WERI-Rb-1 (cell line): ENCODE measurements around the gene CSF1R.

Experiments
- DNase-seq: peaks from one replicate; pipeline ENCODE4 v3.0.0-alpha.2; 2020
- H3K27ac ChIP-seq: fragments of 250-450 bp; sonication (Bioruptor Pico); 2 replicates; pipeline ENCODE4 v1.5.1; 2020; ENCODE audit warnings: mild to moderate bottlenecking, moderate library complexity
- H3K27me3 ChIP-seq: fragments of 250-450 bp; sonication (Bioruptor Pico); 2 replicates; pipeline ENCODE4 v1.5.1; 2021; ENCODE audit warnings: mild to moderate bottlenecking, low read depth, moderate library complexity; ENCODE audit not compliant: insufficient read depth, severe bottlenecking
- H3K36me3 ChIP-seq: fragments of 250-450 bp; sonication (Bioruptor Pico); 2 replicates; pipeline ENCODE4 v1.5.1; 2020; ENCODE audit warnings: mild to moderate bottlenecking, moderate library complexity
- H3K4me3 ChIP-seq: 2 replicates; pipeline ENCODE4 v1.5.1; 2011; ENCODE audit warnings: low read depth, mild to moderate bottlenecking, control low read depth, low read length
- H3K9me3 ChIP-seq: fragments of 250-450 bp; sonication (Bioruptor Pico); 2 replicates; pipeline ENCODE4 v1.5.1; 2021; ENCODE audit warnings: mild to moderate bottlenecking, moderate library complexity; ENCODE audit not compliant: severe bottlenecking
- TF ChIP-seq, protein P1 (sequence below): IDR thresholded peaks from 2 replicates; pipeline ENCODE4 v1.5.1; 2011; ENCODE audit warnings: low read depth, mild to moderate bottlenecking, control low read depth, inconsistent platforms, low read length

The CSF1R gene

DNA sequence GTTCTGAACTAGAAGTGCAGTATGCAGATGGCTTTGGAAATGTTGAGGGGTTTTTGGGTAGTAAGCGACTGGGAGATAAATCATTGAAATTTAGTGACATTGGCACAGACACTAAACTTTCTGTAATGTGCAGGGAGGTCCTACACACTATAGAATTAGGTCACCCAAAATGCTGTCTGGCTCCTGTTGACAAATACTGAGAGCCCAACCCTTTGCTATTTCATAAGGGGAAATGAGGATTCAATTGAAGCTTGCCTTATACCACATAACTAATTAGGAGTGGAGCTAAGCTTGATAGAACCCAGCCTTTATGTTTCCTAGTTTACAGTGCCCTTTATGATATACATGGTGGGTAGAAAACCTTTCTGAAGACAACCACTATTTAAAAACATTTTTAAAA is 63.2 kb downstream of the CSF1R start:
- Histone ChIP-seq H3K36me3 (peaks cover 70% of the 10 kb centered on the region), H3K9me3 (no peaks in the 10 kb centered on the region), H3K4me3 (no peak overlapping the region), H3K27me3 (no peaks in the 10 kb centered on the region), H3K27ac (no peak overlapping the region)
- DNase-seq = no peak
- TF ChIP-seq, protein P1, sequence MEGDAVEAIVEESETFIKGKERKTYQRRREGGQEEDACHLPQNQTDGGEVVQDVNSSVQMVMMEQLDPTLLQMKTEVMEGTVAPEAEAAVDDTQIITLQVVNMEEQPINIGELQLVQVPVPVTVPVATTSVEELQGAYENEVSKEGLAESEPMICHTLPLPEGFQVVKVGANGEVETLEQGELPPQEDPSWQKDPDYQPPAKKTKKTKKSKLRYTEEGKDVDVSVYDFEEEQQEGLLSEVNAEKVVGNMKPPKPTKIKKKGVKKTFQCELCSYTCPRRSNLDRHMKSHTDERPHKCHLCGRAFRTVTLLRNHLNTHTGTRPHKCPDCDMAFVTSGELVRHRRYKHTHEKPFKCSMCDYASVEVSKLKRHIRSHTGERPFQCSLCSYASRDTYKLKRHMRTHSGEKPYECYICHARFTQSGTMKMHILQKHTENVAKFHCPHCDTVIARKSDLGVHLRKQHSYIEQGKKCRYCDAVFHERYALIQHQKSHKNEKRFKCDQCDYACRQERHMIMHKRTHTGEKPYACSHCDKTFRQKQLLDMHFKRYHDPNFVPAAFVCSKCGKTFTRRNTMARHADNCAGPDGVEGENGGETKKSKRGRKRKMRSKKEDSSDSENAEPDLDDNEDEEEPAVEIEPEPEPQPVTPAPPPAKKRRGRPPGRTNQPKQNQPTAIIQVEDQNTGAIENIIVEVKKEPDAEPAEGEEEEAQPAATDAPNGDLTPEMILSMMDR = no peak

DNA sequence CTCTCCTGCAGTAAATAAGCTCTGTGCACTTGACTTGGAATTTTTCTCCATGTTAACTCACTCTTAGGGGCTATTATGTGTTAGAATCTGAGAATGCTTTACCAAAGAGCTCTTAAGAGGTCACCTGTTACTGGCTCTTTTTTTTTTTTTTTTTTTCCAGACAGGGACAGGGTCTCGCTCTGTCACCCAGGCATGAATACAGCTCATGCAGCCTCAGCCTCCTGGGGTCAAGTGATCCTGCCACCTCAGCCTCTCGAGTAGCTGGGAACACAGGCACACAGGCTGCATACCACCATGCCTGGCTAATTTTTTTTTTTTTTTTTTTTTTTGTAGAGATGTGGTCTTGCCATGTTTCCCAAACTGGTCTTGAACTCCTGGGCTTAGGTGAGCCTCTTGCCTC is 63.7 kb downstream of the CSF1R start:
- Histone ChIP-seq H3K27ac (no peak overlapping the region), H3K9me3 (no peaks in the 10 kb centered on the region), H3K27me3 (no peaks in the 10 kb centered on the region), H3K36me3 (peaks cover 68% of the 10 kb centered on the region), H3K4me3 (no peak overlapping the region)
- no peak for DNase-seq
- TF ChIP-seq, protein P1 = no peak

DNA sequence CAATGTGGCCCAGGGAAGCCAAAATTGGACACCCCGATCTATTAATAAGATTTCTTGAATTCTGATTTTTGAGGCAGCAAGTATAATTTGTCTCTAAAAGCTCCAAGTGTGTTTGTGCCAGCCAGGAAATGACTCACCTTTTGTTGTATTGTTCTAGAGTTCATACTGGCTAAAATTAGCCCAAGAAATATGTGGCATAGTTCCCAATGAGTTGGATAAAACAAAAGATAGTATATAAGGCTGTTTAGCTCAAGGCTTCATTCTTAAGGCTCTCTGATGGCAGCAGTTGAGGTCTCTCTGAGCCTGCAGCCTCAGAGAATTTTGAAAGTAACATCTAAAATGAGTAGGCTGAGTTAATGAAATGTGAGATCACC is 64.2 kb downstream of the CSF1R start:
- no peak overlapping the region for H3K4me3 ChIP-seq
- H3K27me3 ChIP-seq = no peaks in the 10 kb centered on the region
- peaks cover 66% of the 10 kb centered on the region for H3K36me3 ChIP-seq
- no peaks in the 10 kb centered on the region for H3K9me3 ChIP-seq
- no peak for DNase-seq
- TF ChIP-seq, protein P1 = no peak
- no peak overlapping the region for H3K27ac ChIP-seq

DNA sequence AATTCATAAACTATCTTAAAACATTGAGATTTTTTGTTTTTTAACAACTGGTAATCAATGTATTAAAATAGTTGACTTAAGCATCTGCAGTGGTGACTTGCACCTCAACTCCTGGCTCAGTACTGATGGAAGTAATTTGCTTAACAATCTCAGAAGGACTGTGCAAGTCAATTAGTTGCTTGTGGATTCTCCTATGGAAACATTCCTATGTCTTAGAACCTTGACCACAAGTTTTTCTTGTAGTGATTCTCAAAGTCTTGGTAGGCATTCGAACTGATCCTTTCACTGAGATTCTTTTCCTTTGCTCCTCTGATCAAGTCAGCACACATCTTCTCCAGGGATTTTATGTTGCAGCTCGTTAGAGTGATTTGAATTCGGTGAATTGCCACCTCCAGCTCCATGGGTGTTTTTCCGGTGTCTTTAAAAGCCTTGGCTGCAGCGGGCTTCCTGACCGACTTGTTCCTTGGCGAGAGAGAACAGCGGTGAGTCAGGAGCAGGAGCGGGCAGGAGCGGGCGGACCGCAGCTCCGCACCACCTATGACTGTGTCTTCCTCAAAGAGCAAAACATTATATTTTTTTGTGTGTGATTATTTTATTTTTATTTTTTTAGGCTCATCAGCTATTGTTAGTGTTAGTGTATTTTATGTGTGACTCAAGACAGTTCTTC is 64.7 kb downstream of the CSF1R start:
- no peak for DNase-seq
- Histone ChIP-seq H3K27me3 (no peaks in the 10 kb centered on the region), H3K27ac (no peak overlapping the region), H3K36me3 (peaks cover 65% of the 10 kb centered on the region), H3K9me3 (no peaks in the 10 kb centered on the region), H3K4me3 (no peak overlapping the region)
- TF ChIP-seq, protein P1 = no peak

DNA sequence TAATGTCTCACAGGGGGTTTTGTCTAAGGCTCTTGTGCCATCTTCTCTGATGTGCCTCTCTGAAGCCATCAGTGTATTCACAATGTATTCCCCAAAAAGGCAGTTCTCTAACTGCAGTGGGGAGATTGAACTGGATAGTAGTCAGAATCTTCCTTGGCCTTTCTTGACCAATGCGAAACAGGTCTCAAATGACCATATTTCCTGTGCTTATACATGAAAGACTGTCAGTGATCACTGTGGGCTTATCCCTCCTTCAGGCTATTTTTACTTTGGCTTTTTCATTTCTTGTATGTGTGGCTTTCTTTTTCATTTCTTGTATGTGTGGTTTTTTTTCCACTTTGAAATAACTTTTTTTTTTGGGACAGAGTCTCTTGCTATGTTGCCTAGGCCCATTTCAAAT is 66.1 kb downstream of the CSF1R start:
- Histone ChIP-seq H3K4me3 (no peak overlapping the region), H3K27me3 (no peaks in the 10 kb centered on the region), H3K36me3 (peaks cover 67% of the 10 kb centered on the region), H3K27ac (no peak overlapping the region), H3K9me3 (no peaks in the 10 kb centered on the region)
- no peak for DNase-seq
- TF ChIP-seq, protein P1 = no peak

DNA sequence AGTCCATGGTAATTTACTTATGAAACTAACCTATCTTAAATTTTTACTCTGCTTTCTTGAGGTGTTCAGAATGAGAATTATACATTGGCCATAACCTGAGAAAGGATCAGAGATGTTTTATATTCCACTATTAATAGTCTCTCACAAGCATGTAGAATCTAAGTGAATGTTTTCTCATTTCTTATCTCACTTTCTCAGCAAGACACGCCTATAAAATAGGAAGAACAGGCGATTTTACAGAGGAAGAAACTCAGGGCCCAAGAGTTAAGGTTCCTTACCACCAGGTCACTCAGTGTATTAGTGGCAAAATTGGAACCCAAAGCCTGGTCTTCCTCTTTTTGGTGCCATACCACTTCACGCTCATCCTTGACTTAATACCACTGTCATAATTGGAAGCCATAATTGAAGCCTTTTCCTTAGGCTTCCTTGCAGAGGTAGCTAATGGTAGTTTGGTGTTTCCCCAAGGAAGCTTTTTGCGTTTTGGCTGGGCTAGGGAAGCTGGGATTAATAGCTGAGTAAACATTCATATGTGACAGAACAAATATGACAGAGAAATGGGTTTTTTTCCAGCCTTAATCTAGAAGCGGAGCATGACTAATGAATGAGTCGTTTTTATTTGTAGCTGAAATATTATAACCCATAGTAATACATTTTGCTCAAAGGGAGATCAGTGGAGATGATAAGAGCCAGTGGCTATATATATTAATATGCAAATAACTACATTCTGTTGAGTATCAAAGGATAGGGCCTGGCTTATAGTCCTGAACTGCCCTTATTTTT is 68.9 kb downstream of the CSF1R start:
- no peak for DNase-seq
- Histone ChIP-seq H3K27ac (no peak overlapping the region), H3K36me3 (peaks cover 83% of the 10 kb centered on the region)

More for the DNA sequence above, 68.9 kb downstream of the CSF1R start:
- Histone ChIP-seq H3K4me3 (no peak overlapping the region), H3K9me3 (no peaks in the 10 kb centered on the region), H3K27me3 (no peaks in the 10 kb centered on the region)
- TF ChIP-seq, protein P1 = no peak
